ENCODE data around the gene BICRA. TPM values are rescaled to one million over a fixed set of nuclear protein-coding genes. Genes with fewer than 3 reads are reported as not detected.
"Not testable (repeated sequence)": the region's sequence is repeated elsewhere in the genome, so short reads cannot be mapped to it uniquely, and the experiment has no call there.

Gene BICRA
- total RNA-seq, 1 experiment from 2014 or later: 14.4 TPM

- H3K27me3 ChIP-seq (ENCODE audit: insufficient read depth, low read depth): no peaks in the 10 kb centered on the region
- intact Hi-C loops (cut with micrococcal nuclease; ENCODE audit: unreplicated experiment): no loop called here
- TF ChIP-seq CTCF (conservative IDR thresholded peaks at IDR 0.05) (no peak), EZH2 (IDR thresholded peaks at IDR 0.05; ENCODE audit: low read depth) (no peak)
- H3K79me2 ChIP-seq (ENCODE audit: low read depth): peaks cover 74% of the 10 kb centered on the region
- peak overlapping the region; percentile 18 for H3K4me2 ChIP-seq
- H3K36me3 ChIP-seq (ENCODE audit: low read depth): 0 out of 2 replicates have a peak, but pooled peaks cover 4% of the 10 kb centered on the region
- H3K9me2 ChIP-seq (ENCODE audit: insufficient read depth): no peaks in the 10 kb centered on the region
- DNase-seq: peak; percentile 13 to 47
- no peak overlapping the region for H3K4me3 ChIP-seq
- BruUV-seq (replicated peaks): no TSS peak
- H3F3A ChIP-seq (ENCODE audit: insufficient read depth, low read depth): peaks cover 16% of the 10 kb centered on the region
- H3K27ac ChIP-seq: no peak overlapping the region
- peaks cover 42% of the 10 kb centered on the region for H4K20me1 ChIP-seq (ENCODE audit: insufficient read depth)
- POLR2A ChIA-PET (ENCODE audit: unreplicated experiment): interaction anchor here (0.6 to 0.7 kb wide), 2 partner anchors 31 to 1818 kb away, joined by 5 to 7 read pairs; partner anchors contain the start of gene PIH1D1
- peaks cover 11% of the 10 kb centered on the region for H3K4me1 ChIP-seq (replicated peaks; ENCODE audit: insufficient read depth)
- CTCF ChIA-PET: interaction anchor here (0.5 to 1.0 kb wide), 5 partner anchors 15 to 371 kb away, joined by 3 to 21 read pairs (median 6); no protein-coding TSS in a partner anchor
- H3K9me3 ChIP-seq (ENCODE audit: insufficient read depth, low read depth): no peaks in the 10 kb centered on the region
- no peak overlapping the region for H2AFZ ChIP-seq
These were observed 24.6 kb downstream of the BICRA start for GRCh38 chr19:47633517-47633916.

- Histone ChIP-seq H3K27me3 (ENCODE audit: insufficient read depth, low read depth) (no peaks in the 10 kb centered on the region), H3K27ac (no peak overlapping the region), H3K4me1 (replicated peaks; ENCODE audit: insufficient read depth) (peaks cover 11% of the 10 kb centered on the region), H3K9me3 (ENCODE audit: insufficient read depth, low read depth) (no peaks in the 10 kb centered on the region), H2AFZ (no peak overlapping the region), H3F3A (ENCODE audit: insufficient read depth, low read depth) (peaks cover 14% of the 10 kb centered on the region), H3K79me2 (ENCODE audit: low read depth) (peaks cover 71% of the 10 kb centered on the region), H3K4me3 (no peak overlapping the region), H4K20me1 (ENCODE audit: insufficient read depth) (peaks cover 38% of the 10 kb centered on the region), H3K36me3 (ENCODE audit: low read depth) (0 out of 2 replicates have a peak, but pooled peaks cover 4% of the 10 kb centered on the region), H3K4me2 (no peak overlapping the region), H3K9me2 (ENCODE audit: insufficient read depth) (no peaks in the 10 kb centered on the region)
- intact Hi-C loops (cut with micrococcal nuclease; ENCODE audit: unreplicated experiment): no loop called here
- no TSS peak for BruUV-seq (replicated peaks)
- TF ChIP-seq EZH2 (IDR thresholded peaks at IDR 0.05; ENCODE audit: low read depth): no peak
- no peak for TF ChIP-seq CTCF (conservative IDR thresholded peaks at IDR 0.05)
- no peak for DNase-seq
- POLR2A ChIA-PET (ENCODE audit: unreplicated experiment): interaction anchor here (0.6 to 0.7 kb wide), 2 partner anchors 30 to 1818 kb away, joined by 5 to 7 read pairs; partner anchors contain the start of gene PIH1D1
- CTCF ChIA-PET: interaction anchor here (0.5 to 1.0 kb wide), 2 partner anchors 14 to 33 kb away, joined by 3 to 5 read pairs; no protein-coding TSS in a partner anchor
These were observed 25.1 kb downstream of the BICRA start for GRCh38 chr19:47633996-47634395.

GRCh38 chr19:47635152-47635754, 26.3 kb downstream of the BICRA start:
- peaks cover 30% of the 10 kb centered on the region for H4K20me1 ChIP-seq (ENCODE audit: insufficient read depth)
- H2AFZ ChIP-seq; H3K4me2 ChIP-seq; intact Hi-C loops (cut with micrococcal nuclease; ENCODE audit: unreplicated experiment); DNase-seq; H3K36me3 ChIP-seq (ENCODE audit: low read depth); H3K4me3 ChIP-seq; H3K9me3 ChIP-seq (ENCODE audit: insufficient read depth, low read depth); H3K9me2 ChIP-seq (ENCODE audit: insufficient read depth); H3K27ac ChIP-seq; H3K27me3 ChIP-seq (ENCODE audit: insufficient read depth, low read depth); BruUV-seq (replicated peaks); CTCF ChIA-PET: not testable (repeated sequence)
- peaks cover 66% of the 10 kb centered on the region for H3K79me2 ChIP-seq (ENCODE audit: low read depth)
- H3K4me1 ChIP-seq (replicated peaks; ENCODE audit: insufficient read depth): peaks cover 11% of the 10 kb centered on the region
- H3F3A ChIP-seq (ENCODE audit: insufficient read depth, low read depth): peaks cover 11% of the 10 kb centered on the region
- POLR2A ChIA-PET (ENCODE audit: unreplicated experiment): interaction anchor here (0.6 kb wide), 2 partner anchors 14 to 15 kb away, joined by 13 to 23 read pairs; no protein-coding TSS in a partner anchor
